LHCN-M2 (cell line): Measurements from ENCODE around the gene ARHGAP18. TPM values are rescaled to one million over a fixed set of nuclear protein-coding genes. Genes with fewer than 3 reads are reported as not detected.

ENCODE experiments used
- DNase-seq: peaks from one replicate; pipeline ENCODE4 v3.0.0-alpha.2; 2012; ENCODE audit warnings: low read depth
- total RNA-seq: library from RNA; depleted of rRNA; stranded (reverse); fragments of >200 nt; gene quantifications from 2 replicates; pipeline ENCODE4 v1.2.3, GENCODE V29; 2014

The ARHGAP18 gene
- total RNA-seq, 1 experiment from 2014 or later = 96.8 TPM

GRCh38 chr6:129719692-129720091 lies 9.7 kb upstream of the ARHGAP18 start:
- peak; percentile 85 for DNase-seq

GRCh38 chr6:129717277-129717676 lies 7.3 kb upstream of the ARHGAP18 start:
- peak; percentile 61 for DNase-seq

GRCh38 chr6:129713806-129714333 lies 3.9 kb upstream of the ARHGAP18 start:
- no peak for DNase-seq

- no peak for DNase-seq
Observed at GRCh38 chr6:129711271-129711631, 1.3 kb upstream of the ARHGAP18 start.

- no peak for DNase-seq
Observed at GRCh38 chr6:129710450-129711270, 683 bp upstream of the ARHGAP18 start.

- DNase-seq = no peak
Observed at GRCh38 chr6:129709196-129709768, 695 bp downstream of the ARHGAP18 start.

GRCh38 chr6:129708496-129709195 lies 1.3 kb downstream of the ARHGAP18 start:
- no peak for DNase-seq

- DNase-seq = no peak
Observed at GRCh38 chr6:129707882-129708495, 2.0 kb downstream of the ARHGAP18 start.

- no peak for DNase-seq
Observed at GRCh38 chr6:129707028-129707427, 2.9 kb downstream of the ARHGAP18 start.

GRCh38 chr6:129705212-129705611 lies 4.8 kb downstream of the ARHGAP18 start:
- DNase-seq = no peak

GRCh38 chr6:129704708-129705107 lies 5.3 kb downstream of the ARHGAP18 start:
- DNase-seq = no peak

- peak; percentile 82 for DNase-seq
Observed at GRCh38 chr6:129701721-129702455, 8.1 kb downstream of the ARHGAP18 start.

GRCh38 chr6:129700666-129701065 lies 9.3 kb downstream of the ARHGAP18 start:
- no peak for DNase-seq

- DNase-seq = no peak
Observed at GRCh38 chr6:129699659-129700058, 10.3 kb downstream of the ARHGAP18 start.

- DNase-seq = no peak
Observed at GRCh38 chr6:129698430-129698829, 11.5 kb downstream of the ARHGAP18 start.

GRCh38 chr6:129697788-129698187 lies 12.2 kb downstream of the ARHGAP18 start:
- no peak for DNase-seq

GRCh38 chr6:129696843-129697242 lies 13.1 kb downstream of the ARHGAP18 start:
- DNase-seq = peak; percentile 34

GRCh38 chr6:129696028-129696418 lies 14.0 kb downstream of the ARHGAP18 start:
- no peak for DNase-seq

- DNase-seq = no peak
Observed at GRCh38 chr6:129695373-129696027, 14.5 kb downstream of the ARHGAP18 start.

GRCh38 chr6:129694036-129694435 lies 15.9 kb downstream of the ARHGAP18 start:
- no peak for DNase-seq

GRCh38 chr6:129692467-129692866 lies 17.5 kb downstream of the ARHGAP18 start:
- no peak for DNase-seq
